ENCODE measurements around the gene AIFM3. TPM values are rescaled to one million over a fixed set of nuclear protein-coding genes. Genes with fewer than 3 reads are reported as not detected.
A peak's percentile ranks its signal among the peaks of the same experiment; 100 is the strongest.

Gene AIFM3
- total RNA-seq, 4 donors from 2014 or later = 112 to 150 (median 126) TPM

DNA sequence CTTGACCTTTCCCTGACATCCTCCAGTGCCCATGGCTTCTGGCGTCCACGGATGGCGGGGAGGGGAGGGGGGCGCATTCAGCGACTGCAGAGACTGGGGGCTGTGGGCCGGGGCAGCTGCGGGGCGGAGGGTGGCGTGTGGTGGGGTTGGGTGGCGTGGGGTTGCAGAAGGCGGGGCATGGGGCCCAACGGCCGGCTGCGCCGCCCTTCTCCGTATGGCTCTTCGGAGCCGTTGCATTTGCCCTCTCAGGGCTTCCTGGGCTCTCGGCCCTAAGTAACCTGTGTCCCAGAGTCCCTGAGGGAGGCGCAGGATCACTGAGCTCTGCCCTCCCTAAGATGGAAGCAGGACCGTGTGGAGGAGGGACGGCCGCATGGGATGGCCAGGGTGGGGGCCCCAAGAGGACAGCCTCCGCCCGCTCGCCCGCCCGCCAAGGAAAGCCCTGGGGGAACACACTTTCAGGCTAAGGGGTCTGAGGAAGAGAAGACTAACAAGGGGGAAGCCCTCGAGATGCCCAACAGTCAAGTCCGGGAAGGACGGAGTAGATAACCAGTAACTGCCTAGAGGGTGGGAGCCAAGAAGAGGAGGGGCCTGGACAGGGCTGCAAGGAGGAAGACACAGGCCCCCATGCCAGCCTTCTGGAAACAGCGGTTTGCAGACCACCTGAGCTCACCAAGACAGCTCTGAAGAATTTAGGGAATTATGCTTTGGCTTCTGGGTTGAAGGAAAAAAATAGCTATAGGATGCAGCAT is 9.2 kb upstream of the AIFM3 start:
- Histone ChIP-seq H3K27ac (peak overlapping the region; percentile 86 to 93 (median 89)), H3K4me3 (peak overlapping the region; percentile 54 to 75 (median 64)), H3K9me3 (no peaks in the 10 kb centered on the region), H3K36me3 (no peaks in the 10 kb centered on the region), H3K27me3 (no peaks in the 10 kb centered on the region), H3K4me1 (peaks cover 8 to 54% (median 36%) of the 10 kb centered on the region in 4 donors)
- intact Hi-C loops (cut with DNase I; ENCODE audit: low total_unique reads) (loop anchor here (5.0 kb wide), 1 partner anchor 76 kb away; no protein-coding TSS in a partner anchor), in situ Hi-C loops (cut with MboI; ENCODE audit: low pct_ligation_motif_present in 1 of 4, low pct_unique_long_range_greater_than_20kb in 1 of 4, low sequenced_read_pairs in 3 of 4) (loop anchor here in 1 of 4 donors (25.0 kb wide), 1 partner anchor 104 kb away; no protein-coding TSS in a partner anchor)
- WGBS, 2 donors (ENCODE audit: low coverage in 1 of 2) = 5% methylated on average over 29 of the region's 32 CpGs; no CpG with 5 or more reads in 1 of the 2 donors
- TF ChIP-seq POLR2AphosphoS5 (IDR thresholded peaks at IDR 0.05) (peak in 2 of 3 donors; percentile 66 to 69), EP300 (IDR thresholded peaks at IDR 0.05; ENCODE audit: low read depth) (no peak), POLR2A (IDR thresholded peaks at IDR 0.05) (peak; percentile 67)
- peak; percentile 82 for DNase-seq

GRCh38 chr22:20959578-20960461 is 7.2 kb upstream of the AIFM3 start:
- Histone ChIP-seq H3K4me1 (peaks cover 4 to 48% (median 34%) of the 10 kb centered on the region in 4 donors), H3K36me3 (no peaks in the 10 kb centered on the region), H3K4me3 (no peak overlapping the region), H3K9me3 (no peaks in the 10 kb centered on the region), H3K27me3 (peaks cover 11% of the 10 kb centered on the region), H3K27ac (peak overlapping the region in 1 of 4 donors; percentile 93)
- no peak for DNase-seq
- intact Hi-C loops (cut with DNase I; ENCODE audit: low total_unique reads) (loop anchor here (5.0 kb wide), 1 partner anchor 78 kb away; no protein-coding TSS in a partner anchor), in situ Hi-C loops (cut with MboI; ENCODE audit: low pct_ligation_motif_present in 1 of 4, low pct_unique_long_range_greater_than_20kb in 1 of 4, low sequenced_read_pairs in 3 of 4) (loop anchor here in 1 of 4 donors (25.0 kb wide), 1 partner anchor 102 kb away; no protein-coding TSS in a partner anchor)
- no peak for TF ChIP-seq EP300 (IDR thresholded peaks at IDR 0.05; ENCODE audit: low read depth)
- no peak for TF ChIP-seq POLR2A (IDR thresholded peaks at IDR 0.05)
- TF ChIP-seq CTCF (IDR thresholded peaks at IDR 0.05) = no peak
- no peak for TF ChIP-seq POLR2AphosphoS5 (IDR thresholded peaks at IDR 0.05)
- WGBS, 2 donors (ENCODE audit: low coverage in 1 of 2) = 95 to 98% methylated on average over 7 to 20 of the region's 20 CpGs

GRCh38 chr22:20960609-20961008 is 6.4 kb upstream of the AIFM3 start:
- no peak overlapping the region for H3K27ac ChIP-seq
- in situ Hi-C loops (cut with MboI; ENCODE audit: low pct_ligation_motif_present in 1 of 4, low pct_unique_long_range_greater_than_20kb in 1 of 4, low sequenced_read_pairs in 3 of 4) = loop anchor here in 1 of 4 donors (25.0 kb wide), 1 partner anchor 102 kb away; no protein-coding TSS in a partner anchor

More at GRCh38 chr22:20960609-20961008, 6.4 kb upstream of the AIFM3 start:
- peaks cover 14% of the 10 kb centered on the region for H3K27me3 ChIP-seq
- peaks cover 4 to 46% (median 36%) of the 10 kb centered on the region in 4 donors for H3K4me1 ChIP-seq
- no peak for DNase-seq
- WGBS, 2 donors (ENCODE audit: low coverage in 1 of 2) = 93% methylated on average over 4 of the region's 4 CpGs; no CpG with 5 or more reads in 1 of the 2 donors
- TF ChIP-seq POLR2A (IDR thresholded peaks at IDR 0.05) (no peak), EP300 (IDR thresholded peaks at IDR 0.05; ENCODE audit: low read depth) (no peak), CTCF (IDR thresholded peaks at IDR 0.05) (no peak), POLR2AphosphoS5 (IDR thresholded peaks at IDR 0.05) (no peak)
- H3K36me3 ChIP-seq = no peaks in the 10 kb centered on the region
- H3K4me3 ChIP-seq = no peak overlapping the region
- H3K9me3 ChIP-seq = no peaks in the 10 kb centered on the region
- intact Hi-C loops (cut with DNase I; ENCODE audit: low total_unique reads) = no loop called here

Measured in transverse colon (tissue), 4 donors.